HG02678 (cell line): ENCODE measurements around the gene CWC27.
A peak's percentile ranks its signal among the peaks of the same experiment; 100 is the strongest.

Experiments
- ATAC-seq: cut with Tn5 transposase; IDR thresholded peaks from one replicate; pipeline ENCODE4 v1.9.1; 2021; ENCODE audit warnings: mild to moderate bottlenecking, moderate library complexity; ENCODE audit not compliant: unreplicated experiment

The CWC27 gene

DNA sequence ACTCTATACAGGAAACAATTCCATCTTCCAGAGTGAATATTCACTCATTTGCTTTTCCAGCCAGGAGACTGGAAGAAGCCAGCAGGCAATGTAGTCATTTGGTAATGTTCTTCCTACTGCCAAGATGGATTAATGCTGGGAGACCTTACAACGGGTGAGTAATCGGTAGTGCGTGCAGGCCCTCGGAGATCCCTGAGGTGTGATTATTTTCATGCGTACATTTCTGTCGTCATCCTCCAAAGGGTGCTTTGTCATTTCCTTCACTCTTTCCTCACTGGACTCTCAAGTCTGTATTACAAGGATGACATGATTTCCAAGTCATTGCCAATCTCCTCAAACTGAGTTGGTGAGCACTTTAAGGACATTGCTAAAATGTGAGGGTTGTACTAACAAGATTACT lies 263.5 kb downstream of the CWC27 start:
- no peak for ATAC-seq

DNA sequence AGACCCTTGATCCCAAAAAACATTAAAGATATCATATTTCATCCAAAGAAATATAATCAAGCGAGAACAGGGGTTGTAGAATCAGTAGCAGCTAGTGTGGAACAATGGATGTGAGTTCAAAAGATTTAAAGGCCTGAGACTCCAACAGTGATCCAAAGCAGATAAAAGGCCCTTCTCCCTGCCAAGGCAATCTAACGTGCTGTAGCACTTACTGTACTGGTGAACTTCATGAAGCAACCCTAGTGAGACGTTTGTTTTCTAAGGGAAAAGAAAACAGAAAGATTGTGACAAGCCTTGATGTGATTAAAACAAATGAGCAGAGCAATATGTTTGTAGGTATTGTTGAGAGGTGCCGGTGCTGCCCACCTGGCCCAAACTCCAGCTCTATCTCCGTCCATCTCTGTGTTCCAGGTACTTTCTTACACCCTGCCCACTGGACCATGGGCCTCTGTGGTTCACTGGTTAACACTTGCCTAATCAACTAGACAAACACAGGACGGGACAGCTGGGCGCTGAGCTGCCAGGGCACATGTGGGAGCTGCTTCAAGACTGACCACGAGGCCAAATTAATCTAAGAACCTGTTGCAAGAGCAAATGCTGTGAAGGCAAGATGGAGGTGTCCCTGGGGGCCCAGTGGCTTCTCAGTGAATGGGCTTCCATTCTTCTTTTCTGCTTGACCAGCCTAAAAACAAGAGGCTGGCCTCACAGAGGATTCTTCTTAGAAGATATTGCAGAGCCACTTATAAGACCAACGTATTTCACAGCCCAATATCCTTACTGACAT lies 265.5 kb downstream of the CWC27 start:
- peak; percentile 19 for ATAC-seq

- ATAC-seq = peak; percentile 8
Measured at GRCh38 chr5:65034813-65035209, 266.1 kb downstream of the CWC27 start.

DNA sequence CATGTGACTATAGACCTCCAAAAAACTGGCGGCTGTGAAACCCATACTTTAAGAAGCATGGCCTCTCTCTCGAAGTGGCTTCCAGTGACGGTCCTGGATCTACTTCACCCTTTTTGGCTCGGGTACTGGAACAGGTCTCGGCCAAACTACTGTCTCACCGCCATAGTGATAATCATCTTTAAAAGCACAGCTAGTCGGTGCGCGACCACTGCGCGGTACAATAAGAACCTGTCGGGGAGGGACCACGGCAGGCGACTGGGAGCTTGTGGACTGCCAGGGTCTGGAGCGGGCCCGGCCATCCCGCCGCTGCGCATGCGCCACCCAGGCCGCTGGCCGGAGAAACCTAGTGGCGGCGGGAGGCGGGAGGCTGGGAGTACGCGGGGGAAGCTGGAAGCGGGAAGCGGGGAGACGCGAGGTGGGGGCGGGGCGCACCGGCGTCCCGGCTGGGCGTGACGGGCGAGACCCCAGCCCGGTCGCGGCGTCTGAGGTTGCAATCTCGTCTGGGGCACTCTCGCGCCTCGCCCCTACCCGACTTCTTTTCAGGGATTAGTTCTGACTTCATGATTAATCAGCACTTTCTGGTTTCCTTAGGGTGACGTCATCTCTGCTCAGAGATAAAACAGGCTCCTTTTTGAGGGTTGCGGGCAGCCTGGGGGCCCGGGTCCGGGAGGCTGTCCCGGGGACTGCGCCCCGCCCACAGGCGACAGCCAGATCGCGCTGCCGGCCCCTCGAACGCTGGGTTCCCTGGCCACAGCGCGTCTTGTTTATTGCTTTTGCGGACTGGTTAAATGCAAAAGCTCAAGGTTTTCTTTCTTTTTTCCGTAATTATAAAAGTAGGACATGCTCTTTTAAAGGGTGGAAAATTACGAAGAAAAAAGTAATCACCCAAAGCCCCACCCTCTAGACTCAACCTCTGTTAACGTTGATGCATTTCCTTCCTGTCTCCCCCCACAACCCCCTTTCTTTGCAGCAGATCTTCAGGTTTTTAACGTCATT lies 266.8 kb downstream of the CWC27 start:
- ATAC-seq = peak; percentile 76

DNA sequence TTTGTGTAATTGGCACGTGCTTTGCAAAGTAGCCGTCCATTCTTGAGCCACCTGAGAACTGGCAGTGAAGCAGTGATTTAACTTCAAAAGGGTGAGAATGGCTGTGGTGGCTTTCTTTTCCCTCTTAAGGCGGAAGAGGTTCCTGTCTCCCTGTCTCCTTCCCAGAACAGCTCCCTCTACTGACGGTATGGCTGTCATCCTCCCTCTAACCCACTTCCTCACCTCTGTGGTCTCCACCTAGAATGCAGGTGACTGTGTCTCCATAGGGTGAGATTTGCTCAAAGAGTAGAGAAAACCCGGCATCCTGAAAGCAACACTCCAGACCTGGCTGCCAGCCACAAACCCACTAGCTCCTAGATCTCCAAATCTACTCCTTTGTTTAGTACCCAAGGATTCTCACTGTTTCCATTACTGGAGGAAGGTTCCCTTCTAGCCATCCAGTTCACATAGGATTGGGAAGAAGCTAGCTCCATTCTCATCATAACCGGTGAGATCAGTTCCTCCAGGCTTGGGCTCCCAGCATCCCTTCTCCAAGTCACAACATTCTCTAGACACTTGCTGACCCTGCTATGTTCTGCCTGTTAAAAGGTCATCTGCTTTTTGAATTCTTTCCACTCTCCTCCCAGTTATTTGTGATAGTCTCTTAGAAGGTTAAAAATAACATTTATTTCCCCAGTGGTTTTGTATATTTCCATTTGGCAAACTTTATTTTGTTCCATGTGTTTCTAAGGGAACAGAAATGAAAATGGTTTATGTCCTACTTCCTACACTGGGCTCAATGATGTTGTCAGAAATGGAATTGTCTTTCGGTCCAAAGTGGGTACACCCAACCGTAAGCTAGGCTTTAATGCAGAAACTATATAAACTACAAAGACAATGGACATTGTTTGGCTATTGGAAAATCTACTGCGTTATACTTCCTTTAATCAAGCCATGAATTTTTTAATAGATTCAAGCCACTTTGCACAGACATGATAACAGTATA lies 269.4 kb downstream of the CWC27 start:
- ATAC-seq = no peak

- no peak for ATAC-seq
Measured at GRCh38 chr5:65041296-65042158, 272.8 kb downstream of the CWC27 start.

DNA sequence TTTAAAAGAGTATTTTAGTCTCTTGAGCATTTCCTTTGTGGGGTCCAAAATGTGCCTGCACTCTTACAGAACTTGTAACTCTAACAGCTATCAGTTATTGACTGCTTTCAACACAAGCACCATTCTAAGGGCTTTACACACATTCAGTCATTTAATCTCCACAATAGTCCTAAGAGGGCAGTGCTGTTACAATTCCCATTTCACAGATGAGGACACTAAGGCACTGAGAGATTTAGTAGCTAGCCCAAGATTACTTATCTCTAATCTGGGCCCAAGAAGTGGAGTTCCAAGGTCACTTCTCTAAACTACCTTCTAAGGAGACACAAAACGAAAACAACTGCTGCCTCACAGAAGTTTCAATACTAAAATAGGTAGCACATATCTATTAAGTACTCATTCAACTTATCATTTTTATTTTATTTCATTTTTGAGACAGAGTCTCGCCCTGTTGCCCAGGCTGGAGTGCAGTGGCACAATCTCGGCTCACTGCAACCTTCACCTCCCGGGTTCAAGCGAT lies 275.2 kb downstream of the CWC27 start:
- peak; percentile 40 for ATAC-seq

- no peak for ATAC-seq
Measured at GRCh38 chr5:65047225-65047624, 278.5 kb downstream of the CWC27 start.

- ATAC-seq = peak; percentile 56
Measured at GRCh38 chr5:65047948-65048690, 279.4 kb downstream of the CWC27 start.

DNA sequence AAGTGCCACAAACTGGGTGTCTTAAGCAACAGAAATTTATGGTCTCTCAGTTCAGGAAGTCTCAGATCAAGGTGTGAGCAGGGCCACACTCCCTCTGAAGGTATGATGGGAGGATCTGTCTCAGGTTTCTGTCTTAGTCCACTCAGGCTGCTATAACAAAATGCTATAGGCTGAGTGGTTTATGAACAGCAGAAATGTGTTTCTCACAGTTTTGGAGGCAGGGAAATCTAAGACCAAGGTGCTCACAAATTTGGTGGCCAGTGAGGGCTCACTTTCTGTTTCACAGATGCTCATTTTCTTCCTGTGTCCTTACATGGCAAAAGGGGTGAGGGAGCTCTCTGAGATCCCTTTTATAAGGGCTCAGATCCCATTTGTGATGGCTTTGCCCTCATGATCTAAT lies 281.4 kb downstream of the CWC27 start:
- ATAC-seq = peak; percentile 30

GRCh38 chr5:65050826-65051498 lies 282.2 kb downstream of the CWC27 start:
- ATAC-seq = no peak

- no peak for ATAC-seq
Measured at GRCh38 chr5:65055938-65056337, 287.2 kb downstream of the CWC27 start.

DNA sequence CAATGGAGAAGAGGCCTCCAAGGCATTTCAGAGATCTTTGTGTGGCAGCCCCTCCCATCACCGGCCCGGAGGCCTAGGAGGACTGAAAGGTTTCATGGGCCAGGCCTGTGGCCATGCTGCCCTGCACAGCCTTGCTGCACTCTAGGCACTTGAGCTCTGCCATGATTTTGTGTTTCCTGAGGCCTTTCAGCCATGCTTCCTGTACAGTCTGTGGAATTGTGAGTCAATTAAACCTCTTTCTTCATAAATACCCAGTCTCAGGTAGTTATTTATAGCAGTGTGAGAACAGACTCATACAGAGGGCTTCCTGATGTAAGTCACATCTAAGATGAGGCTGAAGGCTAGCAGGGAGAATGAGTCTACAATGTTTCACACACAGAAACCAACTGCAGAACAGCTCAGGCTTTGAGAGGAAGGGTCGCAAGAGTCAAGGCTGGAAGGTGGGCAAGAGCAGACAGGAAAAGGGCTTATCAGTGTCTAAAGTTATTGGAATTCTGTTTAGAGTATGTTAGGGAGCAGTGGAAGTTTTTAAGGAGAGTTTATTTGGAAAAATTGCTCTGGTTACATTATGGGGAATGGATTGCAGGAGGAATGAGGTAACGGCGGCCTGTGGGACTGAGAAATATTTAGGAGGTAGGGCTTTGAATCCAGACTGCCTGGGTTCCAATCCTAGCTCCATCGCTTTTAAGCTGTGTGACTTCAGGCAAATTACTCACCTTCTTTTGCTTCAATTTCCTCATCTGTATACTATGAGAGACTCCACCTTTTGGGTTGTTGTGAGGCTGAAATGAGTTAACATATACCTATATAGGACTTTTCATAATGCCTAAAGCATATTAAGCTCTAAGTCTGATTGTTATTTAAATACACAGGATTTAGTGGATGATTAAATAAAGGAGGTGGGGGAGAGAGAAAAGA lies 291.2 kb downstream of the CWC27 start:
- no peak for ATAC-seq

DNA sequence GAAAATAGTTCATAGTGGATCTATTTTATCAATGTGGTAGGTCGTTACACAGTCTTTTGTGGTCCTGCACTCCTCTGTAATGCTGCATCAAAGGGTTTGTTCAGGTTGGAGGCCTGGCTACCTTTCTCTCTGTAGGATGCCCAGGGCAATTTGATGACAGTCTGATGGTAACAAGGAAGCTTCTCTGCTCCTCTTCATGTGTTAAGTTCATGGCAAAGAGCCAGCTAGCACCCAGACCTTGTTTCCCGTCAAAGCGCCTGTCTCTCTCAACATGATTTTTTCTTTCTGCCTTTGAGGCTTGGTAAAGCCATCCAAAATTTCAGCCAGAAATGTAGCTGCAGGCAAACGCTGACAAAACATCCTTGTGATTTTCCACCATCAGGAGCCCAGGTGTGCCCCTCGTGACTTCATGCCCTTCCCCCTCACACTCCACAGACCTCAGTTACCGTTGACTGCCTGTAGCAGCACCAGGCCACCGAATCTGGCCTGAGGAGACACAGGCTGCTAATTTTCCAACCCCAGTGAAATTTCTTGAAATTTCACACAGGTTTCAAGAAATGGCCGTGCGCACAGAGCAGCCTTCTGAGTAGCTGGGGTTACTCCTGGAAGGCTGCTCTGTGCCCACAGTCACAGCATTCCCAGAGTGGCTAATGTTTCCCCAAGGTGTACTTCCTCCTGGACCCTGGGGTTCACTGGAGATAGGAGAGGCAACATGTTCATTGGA lies 292.7 kb downstream of the CWC27 start:
- peak; percentile 67 for ATAC-seq

DNA sequence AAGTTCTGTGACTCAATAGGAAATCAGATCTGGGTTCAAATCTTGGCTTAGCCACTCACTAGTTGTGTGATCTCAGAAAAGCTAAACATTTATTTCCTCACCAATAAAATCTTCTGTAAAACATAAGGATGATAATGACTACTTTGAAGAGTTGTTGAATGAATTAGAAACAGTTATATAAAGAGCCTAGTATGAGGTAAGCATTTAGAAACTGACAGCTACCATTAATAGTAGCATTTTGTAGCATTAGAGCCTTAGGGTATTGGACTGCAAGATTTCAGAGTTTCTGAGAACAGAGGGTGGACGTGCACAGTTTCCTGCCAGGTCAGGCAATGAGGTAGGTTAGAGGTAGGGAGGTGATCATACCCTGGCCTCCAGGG lies 293.2 kb downstream of the CWC27 start:
- peak; percentile 40 for ATAC-seq

- ATAC-seq = no peak
Measured at GRCh38 chr5:65062469-65063083, 293.8 kb downstream of the CWC27 start.
